Panc1 (cell line): ENCODE measurements around the gene MCF2L2. TPM values are rescaled to one million over a fixed set of nuclear protein-coding genes. Genes with fewer than 3 reads are reported as not detected.

Experiments
- ATAC-seq: fragments of 200-7000 bp; cut with Tn5 transposase; 2 replicates; pipeline ENCODE4 v1.9.1; 2020; ENCODE audit warnings: mild to moderate bottlenecking, moderate library complexity
- BruUV-seq: library from RNA; stranded (reverse); fragments of 400-500 nt; replicated peaks from 2 replicates; lab custom pipeline; 2021; lab: Mats Ljungman, UMichigan
- CTCF ChIA-PET: fragments of 300-600 bp; sonication (Branson Sonifier 250); formaldehyde crosslinking; loops from one replicate; lab custom pipeline; 2022; ENCODE audit warnings: antibody characterized with exemption; lab: Charles Lee
- POLR2A ChIA-PET: fragments of 300-600 bp; sonication (Branson Sonifier 250); formaldehyde crosslinking; loops from one replicate; lab custom pipeline; 2022; ENCODE audit warnings: antibody characterized with exemption; lab: Charles Lee
- DNase-seq: peaks from one replicate; pipeline ENCODE4 v3.0.0-alpha.2; 2010; ENCODE audit warnings: low read depth, low spot score
- H3K27ac ChIP-seq: 2 replicates; pipeline ENCODE4 v1.5.1; 2011; ENCODE audit warnings: mild to moderate bottlenecking, low read length, inconsistent platforms
- H3K27me3 ChIP-seq: fragments of 200-500 bp; sonication (Bioruptor generic); 2 replicates; pipeline ENCODE4 v1.6.0; 2014; ENCODE audit warnings: low read length, inconsistent platforms; ENCODE audit not compliant: control insufficient read depth, insufficient read depth
- H3K36me3 ChIP-seq: fragments of 200-500 bp; sonication (Bioruptor generic); 2 replicates; pipeline ENCODE4 v1.5.1; 2014; ENCODE audit warnings: inconsistent platforms, mild to moderate bottlenecking, low read length, moderate library complexity; ENCODE audit not compliant: control insufficient read depth, insufficient read depth
- H3K4me1 ChIP-seq: 2 replicates; pipeline ENCODE4 v1.5.1; 2011; ENCODE audit warnings: inconsistent platforms, mild to moderate bottlenecking, low read length, moderate library complexity; ENCODE audit not compliant: control insufficient read depth, insufficient read depth
- H3K4me3 ChIP-seq, 2 experiments: 2 replicates each; pipeline ENCODE4 v1.5.1; 2011 to 2012; ENCODE audit warnings: low read depth in 2 of 2, low read length in 2 of 2, mild to moderate bottlenecking in 2 of 2, inconsistent platforms in 1 of 2, moderate library complexity in 1 of 2
- H3K9me3 ChIP-seq: fragments of 200-500 bp; sonication (Bioruptor generic); 2 replicates; pipeline ENCODE4 v1.5.1; 2014; ENCODE audit warnings: low read depth, mild to moderate bottlenecking, inconsistent platforms, low read length, moderate library complexity; ENCODE audit not compliant: control insufficient read depth, insufficient read depth
- POLR2AphosphoS5 ChIP-seq: IDR thresholded peaks from 2 replicates; pipeline ENCODE4 v1.6.1; 2012; ENCODE audit warnings: mild to moderate bottlenecking, low read depth, low read length, moderate library complexity
- SIN3A ChIP-seq: IDR thresholded peaks from 2 replicates; pipeline ENCODE4 v1.6.1; 2012; ENCODE audit warnings: low read depth, mild to moderate bottlenecking, low read length, moderate library complexity, borderline replicate concordance; ENCODE audit not compliant: insufficient read depth
- TCF7L2 ChIP-seq: IDR thresholded peaks from 2 replicates; pipeline ENCODE4 v1.6.1; 2011; ENCODE audit warnings: mild to moderate bottlenecking, low read depth, low read length, inconsistent platforms
- in situ Hi-C: cut with HindIII; loops from 2 replicates; pipeline ENCODE4 v1.10.0; 2016; ENCODE audit warnings: low sequenced_read_pairs, low pct_unique_long_range_greater_than_20kb
- intact Hi-C: fragments of 100-400 bp; cut with micrococcal nuclease; formaldehyde crosslinking; loops from one replicate; pipeline ENCODE4 v1.10.0; 2022; ENCODE audit not compliant: unreplicated experiment
- total RNA-seq: library from RNA; stranded (reverse); gene quantifications from one replicate; pipeline ENCODE4 v1.2.1, GENCODE V29; 2021; ENCODE audit not compliant: unreplicated experiment
- TF ChIP-seq, protein P1 (sequence below): fragments of 450-650 bp; IDR thresholded peaks from 2 replicates; pipeline ENCODE4 v1.5.1; 2017; ENCODE audit warnings: mild to moderate bottlenecking
- TF ChIP-seq, protein P2 (sequence below), 2 experiments: IDR thresholded peaks; 2 replicates each; pipeline ENCODE4 v1.6.1; 2011 to 2012; ENCODE audit warnings: low read depth in 2 of 2, control low read depth in 1 of 2, low read length in 1 of 2, mild to moderate bottlenecking in 1 of 2, moderate library complexity in 1 of 2; ENCODE audit not compliant: insufficient read depth in 1 of 2

MCF2L2 gene
- total RNA-seq, 1 experiment from 2014 or later, result 1.0 TPM

DNA sequence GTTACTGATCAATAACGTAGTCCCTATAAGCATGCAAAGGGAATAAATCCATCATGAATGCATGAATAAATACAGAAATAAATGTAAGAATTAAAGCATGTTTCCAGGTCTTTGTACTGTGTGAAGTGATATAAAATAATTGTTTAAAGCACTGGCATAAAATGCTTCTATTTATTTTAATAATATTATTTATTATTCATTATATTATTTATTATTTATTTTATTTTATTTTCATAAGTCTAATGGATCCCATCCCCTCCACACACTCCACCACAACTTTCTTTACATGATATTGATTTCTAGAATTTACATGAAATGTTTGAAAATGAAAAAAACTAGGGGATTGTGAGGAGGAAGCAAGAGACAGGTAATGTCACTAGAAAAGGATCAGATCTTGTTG is 73.5 kb downstream of the MCF2L2 start:
- H3K27me3 ChIP-seq, result no peaks in the 10 kb centered on the region; the same call in 1 of the 2 replicates
- H3K4me3 ChIP-seq, result no peak overlapping the region
- intact Hi-C loops (no loop called here), in situ Hi-C loops (no loop called here)
- TF ChIP-seq TCF7L2 (no peak), POLR2AphosphoS5 (no peak), SIN3A (no peak)
- TF ChIP-seq, protein P1, sequence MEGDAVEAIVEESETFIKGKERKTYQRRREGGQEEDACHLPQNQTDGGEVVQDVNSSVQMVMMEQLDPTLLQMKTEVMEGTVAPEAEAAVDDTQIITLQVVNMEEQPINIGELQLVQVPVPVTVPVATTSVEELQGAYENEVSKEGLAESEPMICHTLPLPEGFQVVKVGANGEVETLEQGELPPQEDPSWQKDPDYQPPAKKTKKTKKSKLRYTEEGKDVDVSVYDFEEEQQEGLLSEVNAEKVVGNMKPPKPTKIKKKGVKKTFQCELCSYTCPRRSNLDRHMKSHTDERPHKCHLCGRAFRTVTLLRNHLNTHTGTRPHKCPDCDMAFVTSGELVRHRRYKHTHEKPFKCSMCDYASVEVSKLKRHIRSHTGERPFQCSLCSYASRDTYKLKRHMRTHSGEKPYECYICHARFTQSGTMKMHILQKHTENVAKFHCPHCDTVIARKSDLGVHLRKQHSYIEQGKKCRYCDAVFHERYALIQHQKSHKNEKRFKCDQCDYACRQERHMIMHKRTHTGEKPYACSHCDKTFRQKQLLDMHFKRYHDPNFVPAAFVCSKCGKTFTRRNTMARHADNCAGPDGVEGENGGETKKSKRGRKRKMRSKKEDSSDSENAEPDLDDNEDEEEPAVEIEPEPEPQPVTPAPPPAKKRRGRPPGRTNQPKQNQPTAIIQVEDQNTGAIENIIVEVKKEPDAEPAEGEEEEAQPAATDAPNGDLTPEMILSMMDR, result no peak
- TF ChIP-seq, protein P2, sequence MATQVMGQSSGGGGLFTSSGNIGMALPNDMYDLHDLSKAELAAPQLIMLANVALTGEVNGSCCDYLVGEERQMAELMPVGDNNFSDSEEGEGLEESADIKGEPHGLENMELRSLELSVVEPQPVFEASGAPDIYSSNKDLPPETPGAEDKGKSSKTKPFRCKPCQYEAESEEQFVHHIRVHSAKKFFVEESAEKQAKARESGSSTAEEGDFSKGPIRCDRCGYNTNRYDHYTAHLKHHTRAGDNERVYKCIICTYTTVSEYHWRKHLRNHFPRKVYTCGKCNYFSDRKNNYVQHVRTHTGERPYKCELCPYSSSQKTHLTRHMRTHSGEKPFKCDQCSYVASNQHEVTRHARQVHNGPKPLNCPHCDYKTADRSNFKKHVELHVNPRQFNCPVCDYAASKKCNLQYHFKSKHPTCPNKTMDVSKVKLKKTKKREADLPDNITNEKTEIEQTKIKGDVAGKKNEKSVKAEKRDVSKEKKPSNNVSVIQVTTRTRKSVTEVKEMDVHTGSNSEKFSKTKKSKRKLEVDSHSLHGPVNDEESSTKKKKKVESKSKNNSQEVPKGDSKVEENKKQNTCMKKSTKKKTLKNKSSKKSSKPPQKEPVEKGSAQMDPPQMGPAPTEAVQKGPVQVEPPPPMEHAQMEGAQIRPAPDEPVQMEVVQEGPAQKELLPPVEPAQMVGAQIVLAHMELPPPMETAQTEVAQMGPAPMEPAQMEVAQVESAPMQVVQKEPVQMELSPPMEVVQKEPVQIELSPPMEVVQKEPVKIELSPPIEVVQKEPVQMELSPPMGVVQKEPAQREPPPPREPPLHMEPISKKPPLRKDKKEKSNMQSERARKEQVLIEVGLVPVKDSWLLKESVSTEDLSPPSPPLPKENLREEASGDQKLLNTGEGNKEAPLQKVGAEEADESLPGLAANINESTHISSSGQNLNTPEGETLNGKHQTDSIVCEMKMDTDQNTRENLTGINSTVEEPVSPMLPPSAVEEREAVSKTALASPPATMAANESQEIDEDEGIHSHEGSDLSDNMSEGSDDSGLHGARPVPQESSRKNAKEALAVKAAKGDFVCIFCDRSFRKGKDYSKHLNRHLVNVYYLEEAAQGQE (IDR thresholded peaks at IDR 0.05; ENCODE audit: insufficient read depth in 1 of 2, low read depth in 2 of 2, low read length in 1 of 2), result no peak
- no peak overlapping the region for H3K27ac ChIP-seq
- DNase-seq (no peak), ATAC-seq (no peak)
- no peaks in the 10 kb centered on the region for H3K4me1 ChIP-seq
- POLR2A ChIA-PET, result no interaction called here
- no TSS peak for BruUV-seq
- H3K36me3 ChIP-seq, result no peaks in the 10 kb centered on the region
- CTCF ChIA-PET, result no interaction called here
- H3K9me3 ChIP-seq, result no peaks in the 10 kb centered on the region; the same call in 1 of the 2 replicates

DNA sequence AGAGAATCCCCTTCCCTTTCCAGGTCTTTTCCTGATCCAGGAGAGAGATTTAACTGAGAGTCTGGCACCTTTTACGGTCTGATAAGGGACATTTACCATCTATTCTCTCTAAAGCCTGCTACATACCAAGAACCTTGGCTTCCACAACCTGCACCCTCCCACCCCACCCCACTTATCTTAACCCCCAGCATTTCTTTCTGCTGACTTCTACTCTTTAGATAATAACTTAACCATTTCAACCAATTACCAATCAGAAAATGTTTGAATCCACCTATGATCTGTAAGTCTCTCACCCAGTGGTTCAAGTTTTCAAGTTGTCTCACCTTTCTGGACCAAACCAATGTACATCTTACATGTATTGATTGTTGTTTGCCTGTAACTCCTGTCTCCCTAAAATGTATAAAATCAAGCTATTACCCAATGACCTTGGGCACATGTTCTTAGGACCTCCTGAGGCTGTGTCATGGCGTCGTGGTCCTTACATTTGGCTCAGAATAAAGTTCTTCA is 74.0 kb downstream of the MCF2L2 start:
- H3K27me3 ChIP-seq, result no peaks in the 10 kb centered on the region; the same call in 1 of the 2 replicates
- no TSS peak for BruUV-seq
- DNase-seq, result no peak
- intact Hi-C loops, result no loop called here
- TF ChIP-seq POLR2AphosphoS5, result no peak
- TF ChIP-seq, protein P2 (IDR thresholded peaks at IDR 0.05; ENCODE audit: insufficient read depth in 1 of 2, low read depth in 2 of 2, low read length in 1 of 2), result no peak
- TF ChIP-seq TCF7L2, result no peak
- TF ChIP-seq SIN3A, result no peak
- TF ChIP-seq, protein P1, result no peak
- no peaks in the 10 kb centered on the region; the same call in 1 of the 2 replicates for H3K9me3 ChIP-seq
- no peak for ATAC-seq
- no peaks in the 10 kb centered on the region for H3K4me1 ChIP-seq
- ChIA-PET POLR2A (no interaction called here), CTCF (no interaction called here)
- in situ Hi-C loops, result no loop called here
- H3K4me3 ChIP-seq, result no peak overlapping the region
- H3K36me3 ChIP-seq, result no peaks in the 10 kb centered on the region
- no peak overlapping the region for H3K27ac ChIP-seq
